B cell (primary cell): ENCODE data around the gene GFOD2.

Source experiments
- CTCF ChIP-seq: fragments of 200-600 bp; IDR thresholded peaks from one replicate; pipeline ENCODE4 v1.8.0; 2022; ENCODE audit warnings: antibody characterized with exemption, mild to moderate bottlenecking
- EZH2 ChIP-seq: IDR thresholded peaks from 2 replicates; pipeline ENCODE4 v1.6.1; 2012; ENCODE audit warnings: borderline replicate concordance, low read depth, mild to moderate bottlenecking, moderate library complexity, low read length; ENCODE audit not compliant: insufficient read depth, poor library complexity, severe bottlenecking

DNA sequence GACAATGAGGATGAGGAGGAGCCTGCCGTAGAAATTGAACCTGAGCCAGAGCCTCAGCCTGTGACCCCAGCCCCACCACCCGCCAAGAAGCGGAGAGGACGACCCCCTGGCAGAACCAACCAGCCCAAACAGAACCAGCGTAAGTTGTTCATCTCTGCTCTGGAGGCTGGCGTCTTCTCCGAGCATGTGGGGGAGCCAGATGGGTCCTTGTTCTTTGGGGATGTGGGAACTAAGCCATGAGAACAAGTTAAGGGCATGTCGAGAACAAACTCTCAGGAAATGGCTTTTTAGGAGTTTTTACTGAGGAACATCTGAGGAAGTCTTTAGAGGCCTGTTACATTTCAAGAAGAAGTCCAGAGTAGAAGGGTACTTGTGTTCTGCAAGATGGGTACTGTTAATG, 82.4 kb downstream of the GFOD2 start:
- TF ChIP-seq CTCF (no peak), EZH2 (no peak)
